Ovary (tissue), 9 donors: ENCODE measurements around the gene CHAD. TPM values are rescaled to one million over a fixed set of nuclear protein-coding genes. Genes with fewer than 3 reads are reported as not detected.

Source experiments
- DNase-seq, 5 donors: peaks; one replicate each; pipeline ENCODE4 v3.0.0-alpha.2; 2019 to 2020
- H3K27ac ChIP-seq, 2 donors: fragments of 200-600 bp; one replicate each; pipeline versions ENCODE4 v1.5.1 to v1.8.0; 2019 to 2022
- H3K27me3 ChIP-seq: fragments of 200-600 bp; one replicate; pipeline ENCODE4 v1.8.0; 2022
- H3K36me3 ChIP-seq: fragments of 200-600 bp; sonication (generic); one replicate; pipeline ENCODE4 v1.5.1; 2019
- H3K4me1 ChIP-seq: one replicate; pipeline ENCODE4 v1.8.1; 2013; ENCODE audit warnings: mild to moderate bottlenecking, moderate library complexity; ENCODE audit not compliant: insufficient read depth
- H3K4me3 ChIP-seq: fragments of 200-600 bp; sonication (generic); one replicate; pipeline ENCODE4 v1.5.1; 2017
- H3K9me3 ChIP-seq, 2 donors: fragments of 200-600 bp in 1 of 2; sonication (generic) in 1 of 2; one replicate each; pipeline versions ENCODE4 v1.5.1 to v1.8.1; 2013 to 2019; ENCODE audit warnings: mild to moderate bottlenecking in 1 of 2, moderate library complexity in 1 of 2
- CTCF ChIP-seq, 3 donors: fragments of 450-650 bp in 2 of 3; fragments of 200-600 bp in 1 of 3; IDR thresholded peaks; one replicate each; pipeline versions ENCODE4 v1.5.1 to v1.8.0; 2016 to 2022; ENCODE audit warnings: antibody characterized with exemption in 3 of 3, mild to moderate bottlenecking in 1 of 3
- EP300 ChIP-seq: sonication (generic); formaldehyde crosslinking; IDR thresholded peaks from one replicate; pipeline ENCODE4 v1.6.1; 2017; ENCODE audit warnings: antibody characterized with exemption
- POLR2A ChIP-seq: fragments of 450-650 bp; IDR thresholded peaks from one replicate; pipeline ENCODE4 v1.6.1; 2017; ENCODE audit warnings: antibody characterized with exemption, mild to moderate bottlenecking, moderate library complexity
- WGBS, 3 donors: extraction: QIAGEN DNeasy Blood & Tissue Kit in 1 of 3; methylation state at CpG; one replicate each; pipeline versions ENCODE4 v1.1.5 to v1.1.7; 2013 to 2017; 5-methylcytosine and 5-hydroxymethylcytosine counted together
- intact Hi-C, 4 donors: fragments of 100-400 bp; cut with DNase I; formaldehyde crosslinking; loops; one replicate each; pipeline versions ENCODE4 v1.11.0 to v1.15.1; 2022 to 2023
- polyA plus RNA-seq, 2 donors: library from polyadenylated mRNA; stranded (reverse); fragments of 200-250 nt in 1 of 2; fragments of 350-450 nt in 1 of 2; fragmentation: Illumina TruSeq in 1 of 2; extraction: RNeasy Lipid Tissue Mini Kit (QIAGEN cat#74804) in 1 of 2; gene quantifications; one replicate each; pipeline ENCODE4 v1.2.3, GENCODE V29; 2013 to 2014
- total RNA-seq, 7 donors: library from RNA; depleted of rRNA in 2 of 7; stranded (reverse); fragments of >200 nt in 2 of 7; fragmentation: NEBNext Ultra II Directional in 3 of 7; extraction: Animal tissue kit (Norgen Biotek cat#: 25700) in 3 of 7; gene quantifications; one replicate each; pipeline versions ENCODE4 v1.1.0 to v1.2.4, GENCODE V29; 2016 to 2023
- donor health status: DM: no; HTN: no; CAD: no; lungs with moderate emphysema.
- donor health status: DM: no; HTN: no; CAD: no.
- donor health status: Bipolar disorder and iron deficiency.
- donor health status: DM: yes; HTN: yes; CAD: no.
- donor health status: DM: no; HTN: no; CAD: no.
- donor health status: DM: yes; HTN: yes; CAD: no.

The CHAD gene
- total and polyA plus RNA-seq, 9 donors: 0.18 to 2.5 (median 0.46) TPM; not detected in 1

- H3K4me1 ChIP-seq: no peaks in the 10 kb centered on the region
- no peaks in the 10 kb centered on the region for H3K36me3 ChIP-seq
- H3K4me3 ChIP-seq: no peak overlapping the region
- TF ChIP-seq CTCF (IDR thresholded peaks at IDR 0.05) (no peak), EP300 (no peak), POLR2A (no peak)
- 85 to 92% (median 89%) methylated on average over 4 of the region's 4 CpGs for WGBS, 3 donors
- H3K27me3 ChIP-seq: no peaks in the 10 kb centered on the region
- no peak for DNase-seq
- H3K9me3 ChIP-seq: no peaks in the 10 kb centered on the region
- intact Hi-C loops: no loop called here
- no peak overlapping the region for H3K27ac ChIP-seq
Measured at GRCh38 chr17:50439008-50439407, 29.7 kb downstream of the CHAD start.

GRCh38 chr17:50437409-50437808, 31.3 kb downstream of the CHAD start:
- WGBS, 3 donors: 97 to 98% (median 97%) methylated on average over 4 of the region's 4 CpGs
- DNase-seq: no peak

GRCh38 chr17:50432125-50432762, 36.4 kb downstream of the CHAD start:
- Histone ChIP-seq H3K4me1 (peaks cover 9% of the 10 kb centered on the region), H3K4me3 (no peak overlapping the region), H3K9me3 (no peaks in the 10 kb centered on the region), H3K27me3 (no peaks in the 10 kb centered on the region), H3K36me3 (no peaks in the 10 kb centered on the region), H3K27ac (no peak overlapping the region)
- 80 to 94% (median 92%) methylated on average over 4 of the region's 4 CpGs for WGBS, 3 donors
- intact Hi-C loops: no loop called here
- TF ChIP-seq POLR2A (no peak), EP300 (no peak), CTCF (IDR thresholded peaks at IDR 0.05) (no peak)
- DNase-seq: no peak

More at GRCh38 chr17:50437409-50437808, 31.3 kb downstream of the CHAD start:
- Histone ChIP-seq H3K4me1 (no peaks in the 10 kb centered on the region), H3K4me3 (no peak overlapping the region), H3K27me3 (no peaks in the 10 kb centered on the region), H3K27ac (no peak overlapping the region), H3K9me3 (no peaks in the 10 kb centered on the region), H3K36me3 (no peaks in the 10 kb centered on the region)
- TF ChIP-seq POLR2A: no peak
- intact Hi-C loops: no loop called here

DNA sequence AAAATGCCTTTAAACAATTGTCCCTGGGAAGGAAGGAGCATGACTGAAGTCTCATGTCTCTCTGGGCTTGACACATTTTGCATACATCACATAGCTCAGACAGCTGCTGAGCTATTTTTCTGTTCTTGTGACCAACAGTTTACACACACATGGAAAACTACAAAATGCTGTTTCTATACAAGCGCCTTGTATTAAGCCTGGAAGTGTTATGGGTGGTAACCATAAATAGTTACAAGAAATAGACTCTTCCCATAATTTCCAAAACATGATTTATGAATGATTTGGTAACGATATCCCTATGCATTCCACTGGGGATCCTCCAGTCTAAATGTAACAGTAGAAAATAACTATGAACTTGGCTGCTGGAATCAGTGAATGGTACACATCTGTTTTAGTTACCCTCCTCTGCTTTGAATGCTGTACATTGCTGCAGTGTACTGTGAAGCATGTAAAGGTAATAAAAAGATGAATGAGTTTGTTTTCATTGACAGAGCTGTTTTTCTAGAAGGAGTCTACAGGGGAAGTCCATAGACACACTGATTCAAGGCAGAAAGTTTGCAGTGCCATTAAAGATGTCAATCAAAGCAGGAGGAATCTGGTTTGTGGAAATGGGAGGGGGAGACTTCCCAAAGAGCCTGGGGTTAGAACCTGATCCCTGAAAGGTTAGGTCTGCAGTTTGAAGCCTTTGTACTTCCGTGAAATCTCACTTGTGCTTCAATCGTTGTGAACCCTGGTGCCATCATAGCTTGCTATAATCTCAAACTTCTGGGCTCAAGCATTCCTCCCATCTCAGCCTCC, 37.7 kb downstream of the CHAD start:
- TF ChIP-seq CTCF (IDR thresholded peaks at IDR 0.05) (no peak), POLR2A (no peak), EP300 (no peak)
- peaks cover 13% of the 10 kb centered on the region for H3K4me1 ChIP-seq
- no peaks in the 10 kb centered on the region for H3K27me3 ChIP-seq
- 64 to 76% (median 65%) methylated on average over 4 of the region's 4 CpGs for WGBS, 3 donors
- intact Hi-C loops: no loop called here
- no peaks in the 10 kb centered on the region for H3K9me3 ChIP-seq
- no peak overlapping the region for H3K27ac ChIP-seq
- no peaks in the 10 kb centered on the region for H3K36me3 ChIP-seq
- H3K4me3 ChIP-seq: no peak overlapping the region
- no peak for DNase-seq

GRCh38 chr17:50429793-50430192, 38.9 kb downstream of the CHAD start:
- Histone ChIP-seq H3K4me3 (no peak overlapping the region), H3K4me1 (peaks cover 22% of the 10 kb centered on the region), H3K27ac (no peak overlapping the region), H3K36me3 (no peaks in the 10 kb centered on the region), H3K9me3 (no peaks in the 10 kb centered on the region), H3K27me3 (no peaks in the 10 kb centered on the region)
- no peak for TF ChIP-seq POLR2A
- TF ChIP-seq CTCF (IDR thresholded peaks at IDR 0.05): no peak
- TF ChIP-seq EP300: no peak
- intact Hi-C loops: loop anchor here in 1 of 4 donors (5.0 kb wide), 1 partner anchor 38 kb away; the partner anchor contains the start of gene CHAD
- DNase-seq: no peak
- WGBS, 3 donors: 92 to 98% (median 94%) methylated on average over 4 of the region's 4 CpGs
